OCI-LY3 (cell line): ENCODE results near the gene ANKRD55.

Experiments
- H2AFZ ChIP-seq: fragments of 200-600, 300-600 bp; shearing (Covaris generic); 2 replicates; pipeline ENCODE4 v1.6.0; 2014; ENCODE audit warnings: antibody characterized with exemption, low read depth, low read length
- H3K27ac ChIP-seq: fragments of 200-600, 300-600 bp; sonication (generic); 2 replicates; pipeline ENCODE4 v1.5.1; 2014; ENCODE audit warnings: mild to moderate bottlenecking, low read length, moderate library complexity, mixed read lengths
- H3K27me3 ChIP-seq: fragments of 200-600, 300-600 bp; sonication (generic); 2 replicates; pipeline ENCODE4 v1.6.1; 2014; ENCODE audit warnings: low read depth, low read length, mixed read lengths
- H3K36me3 ChIP-seq: fragments of 200-600, 300-600 bp; sonication (generic); replicated peaks from 2 replicates; pipeline ENCODE3; 2014; ENCODE audit warnings: low read depth, low read length, mixed read lengths
- H3K4me1 ChIP-seq: fragments of 300-600, 200-600 bp; sonication (generic); 2 replicates; pipeline ENCODE4 v1.6.1; 2014; ENCODE audit warnings: low read length, mixed read lengths
- H3K4me2 ChIP-seq: fragments of 200-600, 300-600 bp; sonication (generic); 2 replicates; pipeline ENCODE4 v1.6.1; 2014; ENCODE audit warnings: low read length, mixed read lengths
- H3K4me3 ChIP-seq: fragments of 300-600, 200-600 bp; sonication (generic); 2 replicates; pipeline ENCODE4 v1.5.1; 2014; ENCODE audit warnings: antibody characterized with exemption, mild to moderate bottlenecking, low read length, moderate library complexity
- H3K79me2 ChIP-seq: fragments of 300-600, 200-600 bp; shearing (Covaris generic); 2 replicates; pipeline ENCODE4 v1.6.1; 2014; ENCODE audit warnings: mild to moderate bottlenecking, low read length, mixed read lengths
- H3K9ac ChIP-seq: fragments of 300-600, 200-600 bp; shearing (Covaris generic); 2 replicates; pipeline ENCODE4 v1.6.0; 2014; ENCODE audit warnings: mild to moderate bottlenecking, low read length, moderate library complexity
- H3K9me3 ChIP-seq: fragments of 200-600, 300-600 bp; shearing (Covaris generic); 2 replicates; pipeline ENCODE4 v1.6.1; 2014; ENCODE audit warnings: low read length, mixed read lengths; ENCODE audit not compliant: insufficient read depth
- H4K20me1 ChIP-seq: fragments of 200-600, 300-600 bp; sonication (generic); 2 replicates; pipeline ENCODE4 v1.6.1; 2016; ENCODE audit warnings: low read length, mixed read lengths; ENCODE audit not compliant: insufficient read depth
- CTCF ChIP-seq: fragments of 200-600, 300-600 bp; sonication (generic); IDR thresholded peaks from 2 replicates; pipeline ENCODE4 v1.5.1; 2014; ENCODE audit warnings: antibody characterized with exemption, low read length, low read depth
- EZH2phosphoT487 ChIP-seq: fragments of 200-600 bp; shearing (Covaris generic); IDR thresholded peaks from 2 replicates; pipeline ENCODE4 v1.6.1; 2018; ENCODE audit warnings: antibody characterized with exemption, mixed run types, low read depth

Gene ANKRD55

GRCh38 chr5:56183506-56183905 is 49.6 kb downstream of the ANKRD55 start:
- no peaks in the 10 kb centered on the region for H3K4me1 ChIP-seq
- no peak overlapping the region for H3K27ac ChIP-seq
- H3K9me3 ChIP-seq = no peaks in the 10 kb centered on the region
- H2AFZ ChIP-seq = no peak overlapping the region
- TF ChIP-seq EZH2phosphoT487 (no peak), CTCF (no peak)
- no peak overlapping the region for H3K4me2 ChIP-seq
- no peaks in the 10 kb centered on the region for H4K20me1 ChIP-seq
- no peak overlapping the region for H3K9ac ChIP-seq
- H3K79me2 ChIP-seq = no peaks in the 10 kb centered on the region
- no peaks in the 10 kb centered on the region for H3K27me3 ChIP-seq
- H3K36me3 ChIP-seq = no peaks in the 10 kb centered on the region
- no peak overlapping the region for H3K4me3 ChIP-seq

- H4K20me1 ChIP-seq = no peaks in the 10 kb centered on the region
- no peak overlapping the region for H3K9ac ChIP-seq
- H3K79me2 ChIP-seq = no peaks in the 10 kb centered on the region
- H3K36me3 ChIP-seq = no peaks in the 10 kb centered on the region
- no peak overlapping the region for H2AFZ ChIP-seq
- no peaks in the 10 kb centered on the region for H3K27me3 ChIP-seq
- peaks cover 11% of the 10 kb centered on the region for H3K4me1 ChIP-seq
- no peak overlapping the region for H3K27ac ChIP-seq
- no peak for TF ChIP-seq CTCF
- TF ChIP-seq EZH2phosphoT487 = no peak
- H3K4me2 ChIP-seq = no peak overlapping the region
- no peaks in the 10 kb centered on the region for H3K9me3 ChIP-seq
- no peak overlapping the region for H3K4me3 ChIP-seq
These were observed 53.7 kb downstream of the ANKRD55 start for GRCh38 chr5:56179442-56179841.

- Histone ChIP-seq H3K27ac (no peak overlapping the region), H3K79me2 (no peaks in the 10 kb centered on the region), H3K27me3 (no peaks in the 10 kb centered on the region), H4K20me1 (no peaks in the 10 kb centered on the region), H3K4me3 (no peak overlapping the region), H3K4me1 (peaks cover 11% of the 10 kb centered on the region), H3K4me2 (no peak overlapping the region), H3K36me3 (no peaks in the 10 kb centered on the region), H3K9me3 (no peaks in the 10 kb centered on the region), H2AFZ (no peak overlapping the region), H3K9ac (no peak overlapping the region)
- TF ChIP-seq EZH2phosphoT487 = no peak
- TF ChIP-seq CTCF = no peak
These were observed 54.3 kb downstream of the ANKRD55 start for GRCh38 chr5:56178823-56179222.

- H3K4me2 ChIP-seq = no peak overlapping the region
- no peak overlapping the region for H3K9ac ChIP-seq
- H2AFZ ChIP-seq = no peak overlapping the region
- no peaks in the 10 kb centered on the region for H3K36me3 ChIP-seq
- no peaks in the 10 kb centered on the region for H3K79me2 ChIP-seq
- H3K4me1 ChIP-seq = peaks cover 20% of the 10 kb centered on the region
- no peak overlapping the region for H3K4me3 ChIP-seq
- no peak overlapping the region for H3K27ac ChIP-seq
- H3K27me3 ChIP-seq = no peaks in the 10 kb centered on the region
- H4K20me1 ChIP-seq = no peaks in the 10 kb centered on the region
- H3K9me3 ChIP-seq = no peaks in the 10 kb centered on the region
- TF ChIP-seq CTCF (no peak), EZH2phosphoT487 (no peak)
These were observed 56.1 kb downstream of the ANKRD55 start for GRCh38 chr5:56176871-56177533.
